Measurements from ENCODE around the gene RXRG.

GRCh38 chr1:165389609-165390008 is 55.3 kb downstream of the RXRG start:
- TF ChIP-seq KDM1A (IDR thresholded peaks at IDR 0.05; ENCODE audit: borderline replicate concordance, low read length) (no peak), SUZ12 (IDR thresholded peaks at IDR 0.05; ENCODE audit: low read length) (no peak), MAX (IDR thresholded peaks at IDR 0.05) (no peak), CTCF (IDR thresholded peaks at IDR 0.05; ENCODE audit: control extremely low read depth in 1 of 3, insufficient read depth in 1 of 3, low read depth in 1 of 3, low read length in 3 of 3) (no peak), SP4 (IDR thresholded peaks at IDR 0.05; ENCODE audit: low read length) (no peak), YY1 (IDR thresholded peaks at IDR 0.05; ENCODE audit: low read depth, low read length) (no peak), GTF2F1 (IDR thresholded peaks at IDR 0.05; ENCODE audit: borderline replicate concordance, low read depth, low read length) (no peak), MAFK (IDR thresholded peaks at IDR 0.05; ENCODE audit: low read depth, low read length) (no peak), RAD21 (IDR thresholded peaks at IDR 0.05 in 1 of 2, conservative IDR thresholded peaks at IDR 0.05 in 1 of 2; ENCODE audit: low read depth in 2 of 2, low read length in 2 of 2) (no peak)
